ENCODE results near the gene CRB1.

Gene CRB1

GRCh38 chr1:197234581-197234980 is 33.5 kb upstream of the CRB1 start:
- no peak overlapping the region for H4K8ac ChIP-seq (ENCODE audit: low read depth, low read length)
- no peaks in the 10 kb centered on the region for H3K79me2 ChIP-seq (ENCODE audit: control insufficient read depth, insufficient read depth, low read length)
- H3K36me3 ChIP-seq (ENCODE audit: control insufficient read depth, insufficient read depth, low read length), result no peaks in the 10 kb centered on the region
- H3K4me1 ChIP-seq (ENCODE audit: control insufficient read depth, low read depth, low read length), result no peaks in the 10 kb centered on the region
- no peak overlapping the region for H3K4me3 ChIP-seq (ENCODE audit: low read length)
- no peak overlapping the region for H3K23ac ChIP-seq (ENCODE audit: low read length)
- H3K4me2 ChIP-seq (ENCODE audit: low read length), result no peak overlapping the region
- H3K27ac ChIP-seq (ENCODE audit: low read depth, low read length), result no peak overlapping the region
- H2AK5ac ChIP-seq (ENCODE audit: low read length), result no peak overlapping the region
- no peak overlapping the region for H3K9ac ChIP-seq (ENCODE audit: low read length)
- no peak overlapping the region for H3K4ac ChIP-seq (ENCODE audit: low read depth, low read length)
- H2BK5ac ChIP-seq (ENCODE audit: low read length), result no peak overlapping the region
- no CpG with 5 or more reads among the region's 1 CpG for WGBS (ENCODE audit: extremely low coverage, insufficient coverage, low lambda C conversion rate)
- no peak overlapping the region for H2BK15ac ChIP-seq (replicated peaks; ENCODE audit: low read depth)
- H2BK120ac ChIP-seq (ENCODE audit: low read depth, low read length), result no peak overlapping the region
- DNase-seq, result no peak
- no peaks in the 10 kb centered on the region for H3K79me1 ChIP-seq (ENCODE audit: low read length)
- no peak overlapping the region for H3K18ac ChIP-seq (ENCODE audit: low read length)
- H3K56ac ChIP-seq (ENCODE audit: low read length), result no peak overlapping the region
- no peaks in the 10 kb centered on the region for H3K27me3 ChIP-seq (ENCODE audit: insufficient read depth, low read length, poor library complexity)
- H4K5ac ChIP-seq (ENCODE audit: low read length), result no peak overlapping the region

- no CpG with 5 or more reads among the region's 2 CpGs for WGBS (ENCODE audit: extremely low coverage, insufficient coverage, low lambda C conversion rate)
These were observed 32.7 kb upstream of the CRB1 start for GRCh38 chr1:197235355-197235754.

GRCh38 chr1:197247465-197247864 is 20.6 kb upstream of the CRB1 start:
- no peak overlapping the region for H4K8ac ChIP-seq (ENCODE audit: low read depth, low read length)
- no peaks in the 10 kb centered on the region for H3K27me3 ChIP-seq (ENCODE audit: insufficient read depth, low read length, poor library complexity)
- no peak overlapping the region for H3K4me2 ChIP-seq (ENCODE audit: low read length)
- no peak overlapping the region for H2BK15ac ChIP-seq (replicated peaks; ENCODE audit: low read depth)
- WGBS (ENCODE audit: extremely low coverage, insufficient coverage, low lambda C conversion rate), result no CpG with 5 or more reads among the region's 1 CpG
- H4K5ac ChIP-seq (ENCODE audit: low read length), result no peak overlapping the region
- H3K4ac ChIP-seq (ENCODE audit: low read depth, low read length), result no peak overlapping the region
- no peak overlapping the region for H3K9ac ChIP-seq (ENCODE audit: low read length)
- no peak overlapping the region for H3K4me3 ChIP-seq (ENCODE audit: low read length)
- no peak overlapping the region for H3K56ac ChIP-seq (ENCODE audit: low read length)
- no peak overlapping the region for H3K23ac ChIP-seq (ENCODE audit: low read length)
- no peak overlapping the region for H3K27ac ChIP-seq (ENCODE audit: low read depth, low read length)
- no peaks in the 10 kb centered on the region for H3K79me1 ChIP-seq (ENCODE audit: low read length)
- H3K79me2 ChIP-seq (ENCODE audit: control insufficient read depth, insufficient read depth, low read length), result no peaks in the 10 kb centered on the region
- H3K18ac ChIP-seq (ENCODE audit: low read length), result no peak overlapping the region
- no peak overlapping the region for H2BK120ac ChIP-seq (ENCODE audit: low read depth, low read length)
- no peaks in the 10 kb centered on the region for H3K4me1 ChIP-seq (ENCODE audit: control insufficient read depth, low read depth, low read length)
- no peaks in the 10 kb centered on the region for H3K36me3 ChIP-seq (ENCODE audit: control insufficient read depth, insufficient read depth, low read length)
- H2AK5ac ChIP-seq (ENCODE audit: low read length), result no peak overlapping the region
- DNase-seq, result no peak
- no peak overlapping the region for H2BK5ac ChIP-seq (ENCODE audit: low read length)

More at GRCh38 chr1:197235355-197235754, 32.7 kb upstream of the CRB1 start:
- Histone ChIP-seq H3K56ac (ENCODE audit: low read length) (no peak overlapping the region), H3K4me1 (ENCODE audit: control insufficient read depth, low read depth, low read length) (no peaks in the 10 kb centered on the region), H3K27me3 (ENCODE audit: insufficient read depth, low read length, poor library complexity) (no peaks in the 10 kb centered on the region), H3K4me3 (ENCODE audit: low read length) (no peak overlapping the region), H4K5ac (ENCODE audit: low read length) (no peak overlapping the region), H3K79me2 (ENCODE audit: control insufficient read depth, insufficient read depth, low read length) (no peaks in the 10 kb centered on the region), H3K9ac (ENCODE audit: low read length) (no peak overlapping the region), H2BK15ac (replicated peaks; ENCODE audit: low read depth) (no peak overlapping the region), H3K36me3 (ENCODE audit: control insufficient read depth, insufficient read depth, low read length) (no peaks in the 10 kb centered on the region), H3K4me2 (ENCODE audit: low read length) (no peak overlapping the region), H3K27ac (ENCODE audit: low read depth, low read length) (no peak overlapping the region), H3K79me1 (ENCODE audit: low read length) (no peaks in the 10 kb centered on the region), H2AK5ac (ENCODE audit: low read length) (no peak overlapping the region), H2BK5ac (ENCODE audit: low read length) (no peak overlapping the region), H4K8ac (ENCODE audit: low read depth, low read length) (no peak overlapping the region), H3K18ac (ENCODE audit: low read length) (no peak overlapping the region), H3K23ac (ENCODE audit: low read length) (no peak overlapping the region), H3K4ac (ENCODE audit: low read depth, low read length) (no peak overlapping the region), H2BK120ac (ENCODE audit: low read depth, low read length) (no peak overlapping the region)
- DNase-seq, result no peak

- Histone ChIP-seq H4K8ac (ENCODE audit: low read depth, low read length) (no peak overlapping the region), H3K4me2 (ENCODE audit: low read length) (no peak overlapping the region), H3K56ac (ENCODE audit: low read length) (no peak overlapping the region), H2BK5ac (ENCODE audit: low read length) (no peak overlapping the region), H3K27me3 (ENCODE audit: insufficient read depth, low read length, poor library complexity) (no peaks in the 10 kb centered on the region), H3K79me1 (ENCODE audit: low read length) (no peaks in the 10 kb centered on the region), H3K4me3 (ENCODE audit: low read length) (no peak overlapping the region), H3K18ac (ENCODE audit: low read length) (no peak overlapping the region), H2BK15ac (replicated peaks; ENCODE audit: low read depth) (no peak overlapping the region), H3K27ac (ENCODE audit: low read depth, low read length) (no peak overlapping the region), H3K36me3 (ENCODE audit: control insufficient read depth, insufficient read depth, low read length) (no peaks in the 10 kb centered on the region), H3K9ac (ENCODE audit: low read length) (no peak overlapping the region), H2AK5ac (ENCODE audit: low read length) (no peak overlapping the region), H2BK120ac (ENCODE audit: low read depth, low read length) (no peak overlapping the region), H3K4me1 (ENCODE audit: control insufficient read depth, low read depth, low read length) (peaks cover 3% of the 10 kb centered on the region), H4K5ac (ENCODE audit: low read length) (no peak overlapping the region), H3K23ac (ENCODE audit: low read length) (no peak overlapping the region), H3K4ac (ENCODE audit: low read depth, low read length) (no peak overlapping the region), H3K79me2 (ENCODE audit: control insufficient read depth, insufficient read depth, low read length) (no peaks in the 10 kb centered on the region)
- no CpG with 5 or more reads among the region's 2 CpGs for WGBS (ENCODE audit: extremely low coverage, insufficient coverage, low lambda C conversion rate)
- DNase-seq, result no peak
These were observed 18.7 kb upstream of the CRB1 start for GRCh38 chr1:197249324-197249723.

- no peak overlapping the region for H3K27ac ChIP-seq (ENCODE audit: low read depth, low read length)
- H3K27me3 ChIP-seq (ENCODE audit: insufficient read depth, low read length, poor library complexity), result no peaks in the 10 kb centered on the region
- no peaks in the 10 kb centered on the region for H3K36me3 ChIP-seq (ENCODE audit: control insufficient read depth, insufficient read depth, low read length)
- no peak overlapping the region for H3K9ac ChIP-seq (ENCODE audit: low read length)
- no peak overlapping the region for H3K4ac ChIP-seq (ENCODE audit: low read depth, low read length)
- no peak overlapping the region for H2BK15ac ChIP-seq (replicated peaks; ENCODE audit: low read depth)
- no CpG with 5 or more reads among the region's 2 CpGs for WGBS (ENCODE audit: extremely low coverage, insufficient coverage, low lambda C conversion rate)
- H3K18ac ChIP-seq (ENCODE audit: low read length), result no peak overlapping the region
- H3K56ac ChIP-seq (ENCODE audit: low read length), result no peak overlapping the region
- no peaks in the 10 kb centered on the region for H3K79me2 ChIP-seq (ENCODE audit: control insufficient read depth, insufficient read depth, low read length)
- H2BK120ac ChIP-seq (ENCODE audit: low read depth, low read length), result no peak overlapping the region
- no peak for DNase-seq
- peaks cover 3% of the 10 kb centered on the region for H3K4me1 ChIP-seq (ENCODE audit: control insufficient read depth, low read depth, low read length)
- no peak overlapping the region for H2AK5ac ChIP-seq (ENCODE audit: low read length)
- no peak overlapping the region for H4K5ac ChIP-seq (ENCODE audit: low read length)
- no peak overlapping the region for H3K23ac ChIP-seq (ENCODE audit: low read length)
- H3K4me3 ChIP-seq (ENCODE audit: low read length), result no peak overlapping the region
- no peaks in the 10 kb centered on the region for H3K79me1 ChIP-seq (ENCODE audit: low read length)
- H2BK5ac ChIP-seq (ENCODE audit: low read length), result no peak overlapping the region
- no peak overlapping the region for H3K4me2 ChIP-seq (ENCODE audit: low read length)
- H4K8ac ChIP-seq (ENCODE audit: low read depth, low read length), result no peak overlapping the region
These were observed 17.4 kb upstream of the CRB1 start for GRCh38 chr1:197250616-197251015.

- Histone ChIP-seq H3K79me1 (ENCODE audit: low read length) (no peaks in the 10 kb centered on the region), H3K27me3 (ENCODE audit: insufficient read depth, low read length, poor library complexity) (no peaks in the 10 kb centered on the region), H2BK120ac (ENCODE audit: low read depth, low read length) (no peak overlapping the region), H2BK5ac (ENCODE audit: low read length) (no peak overlapping the region), H3K4ac (ENCODE audit: low read depth, low read length) (no peak overlapping the region), H3K9ac (ENCODE audit: low read length) (no peak overlapping the region), H3K18ac (ENCODE audit: low read length) (no peak overlapping the region), H3K56ac (ENCODE audit: low read length) (no peak overlapping the region), H2AK5ac (ENCODE audit: low read length) (no peak overlapping the region), H3K4me2 (ENCODE audit: low read length) (no peak overlapping the region), H3K4me1 (ENCODE audit: control insufficient read depth, low read depth, low read length) (peaks cover 3% of the 10 kb centered on the region), H3K36me3 (ENCODE audit: control insufficient read depth, insufficient read depth, low read length) (no peaks in the 10 kb centered on the region), H3K27ac (ENCODE audit: low read depth, low read length) (no peak overlapping the region), H3K79me2 (ENCODE audit: control insufficient read depth, insufficient read depth, low read length) (no peaks in the 10 kb centered on the region), H3K23ac (ENCODE audit: low read length) (no peak overlapping the region), H3K4me3 (ENCODE audit: low read length) (no peak overlapping the region), H4K5ac (ENCODE audit: low read length) (no peak overlapping the region), H4K8ac (ENCODE audit: low read depth, low read length) (no peak overlapping the region), H2BK15ac (replicated peaks; ENCODE audit: low read depth) (no peak overlapping the region)
- no CpG with 5 or more reads among the region's 4 CpGs for WGBS (ENCODE audit: extremely low coverage, insufficient coverage, low lambda C conversion rate)
- DNase-seq, result peak; percentile 77
These were observed 15.1 kb upstream of the CRB1 start for GRCh38 chr1:197252973-197253372.

Measured in mesendoderm (in vitro differentiated cells).